Retinal pigment epithelial cell (primary cell): ENCODE data around the gene OLIG2.

Experiments
- DNase-seq: peaks from one replicate; pipeline ENCODE4 v3.0.0-alpha.2; 2010; ENCODE audit warnings: low read depth
- H3K4me3 ChIP-seq: 2 replicates; pipeline ENCODE4 v1.5.1; 2011; ENCODE audit warnings: mild to moderate bottlenecking, low read length, control low read depth, moderate library complexity
- CTCF ChIP-seq: conservative IDR thresholded peaks from 2 replicates; pipeline ENCODE4 v1.5.1; 2011; ENCODE audit warnings: low read depth, low read length, control low read depth, inconsistent platforms

OLIG2 gene

GRCh38 chr21:33011462-33011861 lies 14.3 kb upstream of the OLIG2 start:
- DNase-seq = peak; percentile 21

GRCh38 chr21:33013626-33014025 lies 12.1 kb upstream of the OLIG2 start:
- TF ChIP-seq CTCF = no peak
- no peak for DNase-seq
- H3K4me3 ChIP-seq = no peak overlapping the region

More at GRCh38 chr21:33011462-33011861, 14.3 kb upstream of the OLIG2 start:
- no peak overlapping the region for H3K4me3 ChIP-seq
- TF ChIP-seq CTCF = no peak

- no peak overlapping the region for H3K4me3 ChIP-seq
- TF ChIP-seq CTCF = no peak
- no peak for DNase-seq
These were observed 11.4 kb upstream of the OLIG2 start for GRCh38 chr21:33014331-33014730.

- H3K4me3 ChIP-seq = no peak overlapping the region
- TF ChIP-seq CTCF = no peak
- no peak for DNase-seq
These were observed 10.6 kb upstream of the OLIG2 start for GRCh38 chr21:33015096-33015495.

- no peak overlapping the region for H3K4me3 ChIP-seq
- TF ChIP-seq CTCF = no peak
- DNase-seq = no peak
These were observed 10.0 kb upstream of the OLIG2 start for GRCh38 chr21:33015756-33016155.

- no peak for DNase-seq
- H3K4me3 ChIP-seq = no peak overlapping the region
- TF ChIP-seq CTCF = no peak
These were observed 6.8 kb upstream of the OLIG2 start for GRCh38 chr21:33018707-33019465.

- H3K4me3 ChIP-seq = no peak overlapping the region
These were observed 6.2 kb upstream of the OLIG2 start for GRCh38 chr21:33019516-33019884.

More at GRCh38 chr21:33019516-33019884, 6.2 kb upstream of the OLIG2 start:
- DNase-seq = no peak
- TF ChIP-seq CTCF = no peak
